ENCODE measurements around the gene SRF.

The SRF gene

DNA sequence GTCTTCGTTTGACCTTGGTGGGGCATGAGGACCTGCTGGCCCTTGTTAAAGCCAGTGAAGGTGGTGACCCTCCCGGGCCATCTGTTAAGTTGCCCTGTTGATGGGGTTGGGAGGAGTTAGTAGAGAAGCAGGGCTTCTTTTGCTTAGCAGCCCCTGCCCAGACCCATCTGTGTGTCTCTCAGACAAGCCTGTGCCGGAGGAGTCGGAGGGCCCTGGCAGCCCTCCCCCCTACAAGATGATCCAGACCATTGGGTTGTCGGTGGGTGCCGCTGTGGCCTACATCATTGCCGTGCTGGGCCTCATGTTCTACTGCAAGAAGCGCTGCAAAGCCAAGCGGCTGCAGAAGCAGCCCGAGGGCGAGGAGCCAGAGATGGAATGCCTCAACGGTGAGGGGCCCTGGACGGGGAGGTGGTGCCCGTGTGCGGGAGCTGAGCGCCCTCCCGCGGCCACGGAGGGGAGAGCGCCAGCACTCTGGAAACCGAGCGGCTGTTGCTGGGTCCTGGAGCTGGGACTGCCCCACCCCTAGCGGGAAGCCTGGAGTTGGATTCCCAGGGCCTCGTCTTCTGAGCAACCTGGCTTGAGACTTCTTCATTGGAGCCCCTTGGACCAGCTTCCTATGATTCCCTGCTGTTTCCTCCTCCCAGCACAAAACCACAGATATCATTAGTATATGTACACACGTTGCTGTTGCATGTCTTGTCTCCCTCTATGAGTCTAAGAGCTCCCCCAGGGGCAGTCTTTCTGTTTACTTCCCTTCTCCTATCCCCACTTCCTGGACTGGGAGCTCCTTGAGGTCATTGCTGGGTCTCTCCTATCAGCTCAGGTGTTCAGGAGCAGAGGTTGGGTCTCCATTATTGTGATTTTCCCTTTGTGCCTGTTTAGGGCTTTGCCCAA, 27.6 kb upstream of the SRF start:
- Histone ChIP-seq H3K9me3 (no peaks in the 10 kb centered on the region), H3K4me3 (no peak overlapping the region), H3K4me1 (peaks cover 0 to 11% (median 5%) of the 10 kb centered on the region in 4 donors), H3K27ac (peak overlapping the region; percentile 39 to 41), H3K36me3 (peaks cover 0 to 18% (median 0%) of the 10 kb centered on the region in 3 donors), H3K27me3 (no peaks in the 10 kb centered on the region)
- DNase-seq: peak; percentile 79 to 91
- TF ChIP-seq, protein P1, sequence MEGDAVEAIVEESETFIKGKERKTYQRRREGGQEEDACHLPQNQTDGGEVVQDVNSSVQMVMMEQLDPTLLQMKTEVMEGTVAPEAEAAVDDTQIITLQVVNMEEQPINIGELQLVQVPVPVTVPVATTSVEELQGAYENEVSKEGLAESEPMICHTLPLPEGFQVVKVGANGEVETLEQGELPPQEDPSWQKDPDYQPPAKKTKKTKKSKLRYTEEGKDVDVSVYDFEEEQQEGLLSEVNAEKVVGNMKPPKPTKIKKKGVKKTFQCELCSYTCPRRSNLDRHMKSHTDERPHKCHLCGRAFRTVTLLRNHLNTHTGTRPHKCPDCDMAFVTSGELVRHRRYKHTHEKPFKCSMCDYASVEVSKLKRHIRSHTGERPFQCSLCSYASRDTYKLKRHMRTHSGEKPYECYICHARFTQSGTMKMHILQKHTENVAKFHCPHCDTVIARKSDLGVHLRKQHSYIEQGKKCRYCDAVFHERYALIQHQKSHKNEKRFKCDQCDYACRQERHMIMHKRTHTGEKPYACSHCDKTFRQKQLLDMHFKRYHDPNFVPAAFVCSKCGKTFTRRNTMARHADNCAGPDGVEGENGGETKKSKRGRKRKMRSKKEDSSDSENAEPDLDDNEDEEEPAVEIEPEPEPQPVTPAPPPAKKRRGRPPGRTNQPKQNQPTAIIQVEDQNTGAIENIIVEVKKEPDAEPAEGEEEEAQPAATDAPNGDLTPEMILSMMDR (IDR thresholded peaks at IDR 0.05): peak; percentile 93 to 96
- intact Hi-C loops (cut with DNase I; ENCODE audit: low total_unique reads): loop anchor here (2.0 kb wide), 1 partner anchor 243 kb away; no protein-coding TSS in a partner anchor

- Histone ChIP-seq H3K9me3 (no peaks in the 10 kb centered on the region), H3K27ac (no peak overlapping the region), H3K4me3 (no peak overlapping the region), H3K36me3 (peaks cover 0 to 7% (median 0%) of the 10 kb centered on the region in 3 donors), H3K27me3 (no peaks in the 10 kb centered on the region), H3K4me1 (peaks cover 0 to 11% (median 5%) of the 10 kb centered on the region in 4 donors)
- intact Hi-C loops (cut with DNase I; ENCODE audit: low total_unique reads): no loop called here
- TF ChIP-seq, protein P1 (IDR thresholded peaks at IDR 0.05): no peak
- no peak for DNase-seq
Measured at GRCh38 chr6:43144879-43145278, 26.2 kb upstream of the SRF start.

GRCh38 chr6:43146261-43146660, 24.8 kb upstream of the SRF start:
- no peaks in the 10 kb centered on the region for H3K9me3 ChIP-seq
- no peaks in the 10 kb centered on the region for H3K27me3 ChIP-seq
- TF ChIP-seq, protein P1 (IDR thresholded peaks at IDR 0.05): no peak
- peaks cover 0 to 11% (median 5%) of the 10 kb centered on the region in 4 donors for H3K4me1 ChIP-seq
- DNase-seq: no peak
- H3K36me3 ChIP-seq: peaks cover 0 to 7% (median 0%) of the 10 kb centered on the region in 3 donors
- no peak overlapping the region for H3K4me3 ChIP-seq
- intact Hi-C loops (cut with DNase I; ENCODE audit: low total_unique reads): no loop called here
- no peak overlapping the region for H3K27ac ChIP-seq

DNA sequence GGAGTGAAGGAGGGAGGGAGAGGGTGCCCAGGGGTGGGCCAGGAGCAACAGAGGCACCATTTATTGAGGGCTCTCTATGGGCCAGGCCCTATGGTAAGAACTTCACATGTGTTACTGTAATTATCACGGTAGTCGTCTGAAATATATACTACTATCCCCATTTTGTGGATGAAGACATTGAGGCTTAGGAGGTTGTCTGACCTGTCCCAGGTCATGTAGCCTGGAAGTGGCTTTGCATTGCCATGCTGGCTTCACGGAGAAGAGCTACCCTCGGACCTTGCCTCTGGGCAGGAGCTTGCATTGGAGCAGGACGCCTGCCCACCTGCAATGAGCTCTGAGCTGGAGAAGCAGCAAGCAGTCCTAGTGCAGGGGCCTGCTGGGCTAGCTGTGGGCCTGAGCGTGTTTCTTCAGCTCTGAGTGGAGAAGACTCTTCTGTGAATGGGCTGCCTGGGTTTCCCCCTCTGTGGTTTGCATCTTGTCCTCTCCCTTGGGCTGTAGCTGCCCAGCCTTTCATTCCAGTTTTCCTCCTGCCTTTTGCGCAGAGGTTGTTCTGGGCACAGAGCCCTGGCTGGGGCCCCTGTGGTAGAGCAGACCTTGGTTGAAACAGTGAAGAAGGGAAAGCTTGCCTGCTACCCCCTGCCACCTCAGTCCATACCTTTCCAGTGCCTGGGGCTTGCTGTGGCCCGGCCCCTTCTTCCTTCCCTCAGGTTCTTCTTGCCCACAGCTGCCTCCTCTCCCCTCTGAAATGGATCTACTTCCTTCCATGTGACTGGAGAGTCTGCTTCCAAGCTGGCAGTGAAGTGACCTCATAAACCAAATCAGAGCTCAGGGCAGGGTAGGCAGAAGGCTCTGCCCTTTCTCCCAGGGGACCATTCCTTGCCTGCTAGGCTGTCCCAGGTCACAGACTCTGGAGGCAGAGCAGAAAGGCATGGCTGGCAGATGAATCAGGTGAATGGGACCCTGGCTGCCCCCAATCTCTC, 24.1 kb upstream of the SRF start:
- Histone ChIP-seq H3K36me3 (peaks cover 0 to 2% (median 0%) of the 10 kb centered on the region in 3 donors), H3K27me3 (no peaks in the 10 kb centered on the region), H3K4me1 (peaks cover 0 to 11% (median 5%) of the 10 kb centered on the region in 4 donors), H3K27ac (no peak overlapping the region), H3K9me3 (no peaks in the 10 kb centered on the region), H3K4me3 (no peak overlapping the region)
- intact Hi-C loops (cut with DNase I; ENCODE audit: low total_unique reads): no loop called here
- TF ChIP-seq, protein P1 (IDR thresholded peaks at IDR 0.05): no peak
- DNase-seq: no peak

GRCh38 chr6:43147691-43148477, 23.2 kb upstream of the SRF start:
- H3K27me3 ChIP-seq: no peaks in the 10 kb centered on the region
- H3K9me3 ChIP-seq: no peaks in the 10 kb centered on the region
- no peaks in the 10 kb centered on the region for H3K36me3 ChIP-seq
- TF ChIP-seq, protein P1 (IDR thresholded peaks at IDR 0.05): no peak
- H3K4me3 ChIP-seq: no peak overlapping the region
- no peak overlapping the region for H3K27ac ChIP-seq
- DNase-seq: no peak
- H3K4me1 ChIP-seq: peaks cover 0 to 11% (median 5%) of the 10 kb centered on the region in 4 donors
- intact Hi-C loops (cut with DNase I; ENCODE audit: low total_unique reads): no loop called here

All from tibial artery (tissue), 4 donors.